ENCODE data around the gene ENAH. TPM values are rescaled to one million over a fixed set of nuclear protein-coding genes. Genes with fewer than 3 reads are reported as not detected.
"Not testable (repeated sequence)": the region's sequence is repeated elsewhere in the genome, so short reads cannot be mapped to it uniquely, and the experiment has no call there.

ENAH gene
- total RNA-seq, 2 experiments from 2014 or later: not detected

DNA sequence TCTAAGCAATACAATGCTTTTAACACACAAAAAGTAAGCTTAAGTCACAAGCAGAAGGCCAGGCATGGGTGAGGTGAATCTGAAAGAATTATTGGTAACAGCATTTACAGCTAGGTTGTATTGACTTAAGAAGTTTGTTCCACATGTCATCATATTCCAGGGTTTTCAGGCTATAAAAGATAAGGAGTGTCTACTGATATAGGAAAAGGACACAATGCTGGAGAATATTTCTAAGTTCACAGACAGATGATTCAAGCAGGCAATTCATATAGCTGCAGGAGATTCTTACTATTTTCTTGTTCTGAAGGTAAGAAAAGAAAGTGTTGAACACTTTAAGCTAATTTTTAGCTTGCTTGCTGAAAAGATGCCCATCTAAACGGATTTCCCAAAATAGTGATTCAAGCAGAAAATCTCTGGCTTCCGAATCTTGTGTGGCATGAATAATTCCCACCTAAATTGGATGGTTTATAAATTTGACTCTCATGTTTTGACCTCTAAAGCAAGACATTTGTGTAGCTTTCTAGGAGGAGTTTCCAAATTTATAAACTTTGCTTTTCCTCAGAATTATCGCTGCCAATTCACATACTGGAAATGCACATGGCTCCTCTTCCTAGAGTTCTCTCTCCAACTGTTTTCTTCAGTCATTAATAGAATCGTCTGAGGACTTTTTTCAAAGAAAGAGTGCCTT is 129.5 kb downstream of the ENAH start:
- ATAC-seq (no peak), DNase-seq (no peak)
- Mint-ChIP-seq H3K27me3 (peaks cover 10% of the 10 kb centered on the region), H3K9me3 (ENCODE audit: low read depth) (no peaks in the 10 kb centered on the region), H3K36me3 (no peaks in the 10 kb centered on the region), H3K27ac (no peak overlapping the region), H3K4me1 (no peaks in the 10 kb centered on the region), H3K4me3 (no peak overlapping the region)
- CTCF ChIA-PET: interaction anchor here (1.4 kb wide), 1 partner anchor 11 kb away, joined by 3 read pairs; no protein-coding TSS in a partner anchor

GRCh38 chr1:225522588-225523262 is 130.2 kb downstream of the ENAH start:
- DNase-seq (no peak), ATAC-seq (no peak)
- peaks cover 10% of the 10 kb centered on the region for H3K27me3 Mint-ChIP-seq
- no peaks in the 10 kb centered on the region for H3K9me3 Mint-ChIP-seq (ENCODE audit: low read depth)
- no peak overlapping the region for H3K27ac Mint-ChIP-seq
- no peak overlapping the region for H3K4me3 Mint-ChIP-seq
- CTCF ChIA-PET: interaction anchor here (1.4 kb wide), 1 partner anchor 12 kb away, joined by 3 read pairs; no protein-coding TSS in a partner anchor
- no peaks in the 10 kb centered on the region for H3K36me3 Mint-ChIP-seq
- H3K4me1 Mint-ChIP-seq: no peaks in the 10 kb centered on the region

DNA sequence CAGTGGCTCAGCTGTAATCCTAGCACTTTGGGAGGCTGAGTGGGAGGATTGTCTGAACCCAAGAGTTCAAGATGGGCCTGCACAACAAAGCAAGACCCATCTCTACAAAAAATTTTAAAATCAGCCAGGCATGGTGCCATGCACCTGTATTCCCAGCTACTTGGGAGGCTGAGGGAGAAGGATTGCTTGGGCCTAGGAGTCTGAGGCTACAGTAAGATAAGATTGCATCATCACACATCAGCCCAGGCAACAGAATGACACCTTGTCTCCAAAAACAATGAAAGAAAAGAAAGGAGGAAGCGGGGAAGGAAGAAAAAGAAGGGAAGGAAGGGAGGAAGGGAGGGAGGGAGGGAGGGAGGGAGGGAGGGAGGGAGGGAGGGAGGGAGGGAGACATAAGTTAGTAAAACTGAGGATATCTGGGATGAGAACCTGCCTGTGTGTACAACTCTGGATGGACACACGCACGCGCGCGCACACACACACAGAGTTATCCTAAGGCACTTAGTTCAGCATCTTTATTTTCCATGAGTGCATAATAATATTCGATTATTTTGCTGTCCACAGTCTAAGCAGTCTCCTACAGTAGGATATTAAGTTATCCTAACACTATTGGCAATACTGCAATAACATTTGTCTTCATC is 132.2 kb downstream of the ENAH start:
- Mint-ChIP-seq H3K9me3 (ENCODE audit: low read depth) (no peaks in the 10 kb centered on the region), H3K27me3 (peaks cover 12% of the 10 kb centered on the region), H3K4me1 (no peaks in the 10 kb centered on the region), H3K36me3 (no peaks in the 10 kb centered on the region), H3K4me3 (no peak overlapping the region), H3K27ac (no peak overlapping the region)
- no peak for DNase-seq
- no peak for ATAC-seq
- CTCF ChIA-PET: no interaction called here

GRCh38 chr1:225519166-225519863 is 133.6 kb downstream of the ENAH start:
- no peaks in the 10 kb centered on the region for H3K4me1 Mint-ChIP-seq
- CTCF ChIA-PET: interaction anchor here (1.7 kb wide), 1 partner anchor 45 kb away, joined by 5 read pairs; no protein-coding TSS in a partner anchor
- H3K9me3 Mint-ChIP-seq (ENCODE audit: low read depth): no peaks in the 10 kb centered on the region
- DNase-seq: no peak
- no peaks in the 10 kb centered on the region for H3K36me3 Mint-ChIP-seq
- ATAC-seq: no peak
- H3K27ac Mint-ChIP-seq: no peak overlapping the region
- H3K4me3 Mint-ChIP-seq: no peak overlapping the region
- peaks cover 12% of the 10 kb centered on the region for H3K27me3 Mint-ChIP-seq

GRCh38 chr1:225517697-225518096 is 135.2 kb downstream of the ENAH start:
- DNase-seq: no peak
- Mint-ChIP-seq H3K9me3 (ENCODE audit: low read depth) (no peaks in the 10 kb centered on the region), H3K36me3 (no peaks in the 10 kb centered on the region), H3K4me3 (no peak overlapping the region), H3K27me3 (peaks cover 11% of the 10 kb centered on the region), H3K4me1 (no peaks in the 10 kb centered on the region), H3K27ac (no peak overlapping the region)
- CTCF ChIA-PET: interaction anchor here (1.7 kb wide), 1 partner anchor 43 kb away, joined by 5 read pairs; no protein-coding TSS in a partner anchor
- no peak for ATAC-seq

GRCh38 chr1:225517221-225517620 is 135.7 kb downstream of the ENAH start:
- no peaks in the 10 kb centered on the region for H3K9me3 Mint-ChIP-seq (ENCODE audit: low read depth)
- DNase-seq (no peak), ATAC-seq (no peak)
- H3K4me3 Mint-ChIP-seq: no peak overlapping the region
- H3K36me3 Mint-ChIP-seq: no peaks in the 10 kb centered on the region
- CTCF ChIA-PET: no interaction called here
- H3K4me1 Mint-ChIP-seq: no peaks in the 10 kb centered on the region
- H3K27ac Mint-ChIP-seq: no peak overlapping the region
- H3K27me3 Mint-ChIP-seq: peaks cover 13% of the 10 kb centered on the region

DNA sequence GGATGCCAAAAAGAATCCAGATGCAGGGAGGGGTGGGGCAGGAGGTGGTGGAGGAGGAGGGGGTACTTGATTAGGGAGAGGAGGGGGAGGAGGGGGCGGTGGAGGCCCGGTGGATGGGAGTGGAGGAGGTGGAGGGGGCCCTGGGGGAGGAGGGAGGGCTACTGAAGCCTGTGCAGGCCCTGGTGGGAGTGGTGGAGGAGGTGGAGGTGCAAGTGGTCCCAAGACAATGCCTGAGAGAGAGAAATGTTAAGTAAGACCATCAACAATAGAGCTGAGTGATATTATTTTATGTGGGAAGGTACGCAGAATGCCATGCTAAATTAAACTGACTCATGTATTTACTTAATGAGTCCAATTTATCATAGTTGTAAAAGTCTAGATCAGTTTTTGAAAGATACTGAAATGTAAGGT is 138.2 kb downstream of the ENAH start:
- H3K4me3 Mint-ChIP-seq: no peak overlapping the region
- DNase-seq (no peak), ATAC-seq (no peak)
- CTCF ChIA-PET: no interaction called here
- no peak overlapping the region for H3K27ac Mint-ChIP-seq
- peaks cover 18% of the 10 kb centered on the region for H3K27me3 Mint-ChIP-seq
- H3K36me3 Mint-ChIP-seq: no peaks in the 10 kb centered on the region
- H3K9me3 Mint-ChIP-seq (ENCODE audit: low read depth): no peaks in the 10 kb centered on the region
- H3K4me1 Mint-ChIP-seq: peaks cover 1% of the 10 kb centered on the region

GRCh38 chr1:225513576-225513975 is 139.3 kb downstream of the ENAH start:
- DNase-seq; H3K27ac Mint-ChIP-seq; ATAC-seq; H3K4me1 Mint-ChIP-seq; H3K9me3 Mint-ChIP-seq (ENCODE audit: low read depth); H3K36me3 Mint-ChIP-seq; H3K4me3 Mint-ChIP-seq; CTCF ChIA-PET: not testable (repeated sequence)
- peaks cover 15% of the 10 kb centered on the region for H3K27me3 Mint-ChIP-seq

- CTCF ChIA-PET: no interaction called here
These were observed 141.0 kb downstream of the ENAH start for GRCh38 chr1:225511828-225512381.

DNA sequence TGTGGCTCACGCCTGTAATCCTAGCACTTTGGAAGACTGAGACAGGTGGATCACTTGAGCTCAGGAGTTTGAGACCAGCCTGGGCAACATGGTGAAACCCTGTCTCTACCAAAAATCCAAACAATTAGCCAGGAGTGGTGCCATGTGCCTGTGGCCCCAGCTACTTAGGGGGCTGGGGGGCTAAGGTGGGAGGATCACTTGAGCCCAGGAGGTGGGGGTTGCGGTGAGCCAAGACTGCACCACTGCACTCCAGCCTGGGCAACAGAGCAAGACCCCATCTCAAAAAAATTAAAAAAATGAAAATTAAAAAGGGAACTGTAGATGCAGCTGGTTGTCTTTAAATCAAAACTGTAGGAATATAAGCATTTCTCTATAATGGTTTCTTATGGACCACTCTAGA is 142.2 kb downstream of the ENAH start:
- DNase-seq; H3K27ac Mint-ChIP-seq; ATAC-seq; H3K9me3 Mint-ChIP-seq (ENCODE audit: low read depth); H3K4me1 Mint-ChIP-seq; H3K4me3 Mint-ChIP-seq; H3K36me3 Mint-ChIP-seq: not testable (repeated sequence)
- H3K27me3 Mint-ChIP-seq: peaks cover 14% of the 10 kb centered on the region
- CTCF ChIA-PET: interaction anchor here (0.6 kb wide), 1 partner anchor 46 kb away, joined by 3 read pairs; no protein-coding TSS in a partner anchor

More at GRCh38 chr1:225511828-225512381, 141.0 kb downstream of the ENAH start:
- Mint-ChIP-seq H3K4me1 (peaks cover 2% of the 10 kb centered on the region), H3K9me3 (ENCODE audit: low read depth) (no peaks in the 10 kb centered on the region), H3K27me3 (peaks cover 16% of the 10 kb centered on the region), H3K4me3 (no peak overlapping the region), H3K36me3 (no peaks in the 10 kb centered on the region), H3K27ac (no peak overlapping the region)
- DNase-seq (no peak), ATAC-seq (no peak)

GRCh38 chr1:225509770-225510169 is 143.2 kb downstream of the ENAH start:
- CTCF ChIA-PET: interaction anchor here (0.5 kb wide), 1 partner anchor 480 kb away, joined by 3 read pairs; no protein-coding TSS in a partner anchor
- no peak for ATAC-seq

GRCh38 chr1:225509376-225509707 is 143.6 kb downstream of the ENAH start:
- Mint-ChIP-seq H3K36me3 (no peaks in the 10 kb centered on the region), H3K27ac (no peak overlapping the region), H3K27me3 (peaks cover 14% of the 10 kb centered on the region), H3K4me1 (peaks cover 2% of the 10 kb centered on the region), H3K4me3 (no peak overlapping the region), H3K9me3 (ENCODE audit: low read depth) (no peaks in the 10 kb centered on the region)
- ATAC-seq (no peak), DNase-seq (no peak)
- CTCF ChIA-PET: interaction anchor here (0.5 kb wide), 1 partner anchor 481 kb away, joined by 3 read pairs; no protein-coding TSS in a partner anchor

More at GRCh38 chr1:225509770-225510169, 143.2 kb downstream of the ENAH start:
- H3K36me3 Mint-ChIP-seq: no peaks in the 10 kb centered on the region
- H3K4me3 Mint-ChIP-seq: no peak overlapping the region
- no peak for DNase-seq
- peaks cover 14% of the 10 kb centered on the region for H3K27me3 Mint-ChIP-seq
- H3K27ac Mint-ChIP-seq: no peak overlapping the region
- H3K4me1 Mint-ChIP-seq: peaks cover 2% of the 10 kb centered on the region
- no peaks in the 10 kb centered on the region for H3K9me3 Mint-ChIP-seq (ENCODE audit: low read depth)
